ENCODE measurements around the gene RBMY1J. TPM values are rescaled to one million over a fixed set of nuclear protein-coding genes. Genes with fewer than 3 reads are reported as not detected.
"Not testable (repeated sequence)": the region's sequence is repeated elsewhere in the genome, so short reads cannot be mapped to it uniquely, and the experiment has no call there.

The RBMY1J gene
- total RNA-seq = not detected
- not detected for polyA plus RNA-seq (2013, experiment 1 of 2)
- not detected for polyA plus RNA-seq (2013, experiment 2 of 2)
- total RNA-seq = 0 reads per million in 172 experiments

DNA sequence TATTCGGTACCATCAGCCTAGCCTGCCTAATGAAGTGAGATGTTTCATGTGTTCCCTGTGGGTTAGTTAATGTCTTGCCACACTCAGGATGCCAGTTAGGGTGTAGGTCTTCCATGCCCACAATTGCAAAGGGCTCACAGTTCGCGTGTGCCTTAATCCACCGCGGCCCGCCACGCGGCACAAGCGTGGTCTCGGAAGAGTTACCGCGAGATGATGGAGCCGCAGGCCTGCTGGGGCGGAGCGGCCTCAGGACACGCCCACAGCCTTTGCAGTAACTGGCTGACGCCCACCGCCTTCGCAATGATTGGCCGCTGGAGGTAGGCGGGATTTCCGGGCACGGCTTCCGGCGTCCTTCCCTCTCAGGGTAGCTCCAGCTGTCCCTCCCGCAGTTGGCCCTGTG, at the start of gene RBMY1J:
Gene RBMY1J (plus strand): TSS at position 301 of the 400 bp plus-strand sequence. CDS start 2,038 bp downstream, outside the sequence.
- intact Hi-C loops (cut with DNase I, micrococcal nuclease); POLR2A ChIA-PET; H3K4me3 ChIP-seq (ENCODE audit: low read length); DNase-seq; H3K4me3 Mint-ChIP-seq; H3K4me1 ChIP-seq (ENCODE audit: insufficient read depth, low read length); H3K27ac ChIP-seq (ENCODE audit: low read depth in 1 of 2, low read length in 2 of 2); H3K27me3 Mint-ChIP-seq; H3K27me3 ChIP-seq (ENCODE audit: control insufficient read depth in 1 of 2, insufficient read depth in 2 of 2, low read length in 2 of 2); H3K9me3 Mint-ChIP-seq; H3K36me3 Mint-ChIP-seq (ENCODE audit: low read depth); H3K4me1 Mint-ChIP-seq (ENCODE audit: low read depth); CTCF ChIA-PET; ATAC-seq (ENCODE audit: poor library complexity); H3K36me3 ChIP-seq (ENCODE audit: insufficient read depth, low read length); H3K9me3 ChIP-seq (ENCODE audit: control insufficient read depth in 1 of 2, insufficient read depth in 1 of 2, low read length in 2 of 2); H3K27ac Mint-ChIP-seq: not testable (repeated sequence)

DNA sequence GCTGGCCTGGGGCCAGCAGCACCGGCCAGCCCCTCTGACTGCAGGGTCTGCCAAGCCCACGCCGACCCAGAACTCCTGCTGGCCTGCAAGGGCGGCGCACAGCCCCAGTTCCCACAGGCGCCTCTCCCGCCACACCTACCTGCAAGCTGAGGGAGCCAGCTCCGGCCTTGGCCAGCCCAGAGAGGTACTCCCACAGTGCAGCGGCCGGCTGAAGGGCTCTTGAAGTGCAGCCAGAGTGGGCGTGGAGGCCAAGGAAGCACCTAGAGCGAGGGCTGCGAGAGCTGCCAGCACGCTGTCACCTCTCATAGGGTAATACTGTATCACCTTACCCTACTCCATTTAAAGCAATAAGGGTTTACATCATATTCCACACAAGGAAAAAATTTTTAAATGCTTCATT, 35.8 kb upstream of the RBMY1J start:
- no peaks in the 10 kb centered on the region for H3K9me3 Mint-ChIP-seq
- ChIA-PET POLR2A (no interaction called here), CTCF (no interaction called here)
- TF ChIP-seq, protein P1, sequence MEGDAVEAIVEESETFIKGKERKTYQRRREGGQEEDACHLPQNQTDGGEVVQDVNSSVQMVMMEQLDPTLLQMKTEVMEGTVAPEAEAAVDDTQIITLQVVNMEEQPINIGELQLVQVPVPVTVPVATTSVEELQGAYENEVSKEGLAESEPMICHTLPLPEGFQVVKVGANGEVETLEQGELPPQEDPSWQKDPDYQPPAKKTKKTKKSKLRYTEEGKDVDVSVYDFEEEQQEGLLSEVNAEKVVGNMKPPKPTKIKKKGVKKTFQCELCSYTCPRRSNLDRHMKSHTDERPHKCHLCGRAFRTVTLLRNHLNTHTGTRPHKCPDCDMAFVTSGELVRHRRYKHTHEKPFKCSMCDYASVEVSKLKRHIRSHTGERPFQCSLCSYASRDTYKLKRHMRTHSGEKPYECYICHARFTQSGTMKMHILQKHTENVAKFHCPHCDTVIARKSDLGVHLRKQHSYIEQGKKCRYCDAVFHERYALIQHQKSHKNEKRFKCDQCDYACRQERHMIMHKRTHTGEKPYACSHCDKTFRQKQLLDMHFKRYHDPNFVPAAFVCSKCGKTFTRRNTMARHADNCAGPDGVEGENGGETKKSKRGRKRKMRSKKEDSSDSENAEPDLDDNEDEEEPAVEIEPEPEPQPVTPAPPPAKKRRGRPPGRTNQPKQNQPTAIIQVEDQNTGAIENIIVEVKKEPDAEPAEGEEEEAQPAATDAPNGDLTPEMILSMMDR (IDR thresholded peaks at IDR 0.05) = no peak
- no peak overlapping the region for H3K4me3 Mint-ChIP-seq
- peaks cover 0 to 9% of the 10 kb centered on the region in 2 experiments for H3K9me3 ChIP-seq (ENCODE audit: control insufficient read depth in 1 of 2, insufficient read depth in 1 of 2, low read length in 2 of 2)
- no peaks in the 10 kb centered on the region for H3K4me1 Mint-ChIP-seq (ENCODE audit: low read depth)
- H3K27ac Mint-ChIP-seq = no peak overlapping the region
- ATAC-seq (ENCODE audit: poor library complexity) (no peak), DNase-seq (no peak)
- H3K36me3 ChIP-seq (ENCODE audit: insufficient read depth, low read length) = no peaks in the 10 kb centered on the region
- H3K27ac ChIP-seq (ENCODE audit: low read depth in 1 of 2, low read length in 2 of 2) = no peak overlapping the region
- no peaks in the 10 kb centered on the region for H3K27me3 Mint-ChIP-seq
- H3K27me3 ChIP-seq (ENCODE audit: control insufficient read depth in 1 of 2, insufficient read depth in 2 of 2, low read length in 2 of 2) = no peaks in the 10 kb centered on the region
- H3K4me3 ChIP-seq (ENCODE audit: low read length) = no peak overlapping the region
- H3K4me1 ChIP-seq (ENCODE audit: insufficient read depth, low read length) = no peaks in the 10 kb centered on the region
- H3K36me3 Mint-ChIP-seq (ENCODE audit: low read depth) = no peaks in the 10 kb centered on the region
- intact Hi-C loops (cut with DNase I, micrococcal nuclease) = no loop called here

DNA sequence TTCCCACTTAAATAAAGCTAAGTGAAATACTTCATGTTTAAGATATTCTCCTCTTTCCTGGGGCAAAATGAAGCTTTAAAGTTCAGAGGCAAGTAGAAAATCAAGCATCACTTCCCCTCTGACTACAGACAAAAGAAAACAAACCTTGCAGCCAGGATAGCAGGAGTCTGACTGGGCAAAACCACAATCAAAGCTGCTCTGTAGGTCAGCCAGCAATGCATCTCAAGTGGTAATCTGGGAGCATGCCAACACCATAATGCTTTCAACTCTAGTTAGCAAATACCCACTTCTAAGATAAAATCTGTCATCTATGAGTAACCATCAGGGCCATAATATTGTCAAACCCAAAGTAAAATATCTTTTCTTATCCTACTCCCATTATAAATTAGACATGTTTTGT, 32.6 kb upstream of the RBMY1J start:
- Histone ChIP-seq H3K27ac (ENCODE audit: low read depth in 1 of 2, low read length in 2 of 2) (no peak overlapping the region), H3K4me3 (ENCODE audit: low read length) (no peak overlapping the region), H3K9me3 (ENCODE audit: control insufficient read depth in 1 of 2, insufficient read depth in 1 of 2, low read length in 2 of 2) (peaks cover 0 to 9% of the 10 kb centered on the region in 2 experiments), H3K36me3 (ENCODE audit: insufficient read depth, low read length) (no peaks in the 10 kb centered on the region), H3K4me1 (ENCODE audit: insufficient read depth, low read length) (no peaks in the 10 kb centered on the region), H3K27me3 (ENCODE audit: control insufficient read depth in 1 of 2, insufficient read depth in 2 of 2, low read length in 2 of 2) (no peaks in the 10 kb centered on the region)
- H3K4me1 Mint-ChIP-seq (ENCODE audit: low read depth) = no peaks in the 10 kb centered on the region
- POLR2A ChIA-PET = no interaction called here
- TF ChIP-seq, protein P1 (IDR thresholded peaks at IDR 0.05) = no peak
- no peak overlapping the region for H3K4me3 Mint-ChIP-seq
- DNase-seq (no peak), ATAC-seq (ENCODE audit: poor library complexity) (no peak)
- CTCF ChIA-PET = no interaction called here
- no peaks in the 10 kb centered on the region for H3K36me3 Mint-ChIP-seq (ENCODE audit: low read depth)
- H3K9me3 Mint-ChIP-seq = no peaks in the 10 kb centered on the region
- H3K27me3 Mint-ChIP-seq = no peaks in the 10 kb centered on the region
- H3K27ac Mint-ChIP-seq = no peak overlapping the region
- intact Hi-C loops (cut with DNase I, micrococcal nuclease) = no loop called here

DNA sequence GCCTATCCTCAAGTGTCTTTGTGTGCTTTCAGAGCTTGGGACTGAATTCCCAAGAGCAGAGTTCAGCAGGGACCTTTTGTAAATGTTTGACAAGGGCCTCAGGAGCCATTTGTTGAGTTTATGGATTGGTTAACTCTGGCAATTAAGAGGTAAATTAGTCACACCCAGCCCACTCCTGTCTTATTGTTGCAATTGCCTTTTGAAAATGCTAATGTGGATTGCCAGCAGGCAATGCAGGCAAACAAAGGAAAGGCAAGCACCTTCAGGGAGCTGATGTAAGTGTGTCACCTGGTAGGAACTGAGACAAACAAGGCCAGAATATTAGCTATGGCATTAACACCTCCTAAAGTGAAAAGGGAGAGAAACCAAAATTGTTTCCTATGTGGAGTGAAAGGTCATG, 29.7 kb upstream of the RBMY1J start:
- Mint-ChIP-seq H3K27me3 (no peaks in the 10 kb centered on the region), H3K36me3 (ENCODE audit: low read depth) (no peaks in the 10 kb centered on the region), H3K4me3 (no peak overlapping the region), H3K27ac (no peak overlapping the region), H3K4me1 (ENCODE audit: low read depth) (no peaks in the 10 kb centered on the region), H3K9me3 (no peaks in the 10 kb centered on the region)
- POLR2A ChIA-PET = no interaction called here
- H3K27me3 ChIP-seq (ENCODE audit: control insufficient read depth in 1 of 2, insufficient read depth in 2 of 2, low read length in 2 of 2) = no peaks in the 10 kb centered on the region
- no peak overlapping the region for H3K4me3 ChIP-seq (ENCODE audit: low read length)
- CTCF ChIA-PET = no interaction called here
- intact Hi-C loops (cut with DNase I, micrococcal nuclease) = no loop called here
- ATAC-seq (ENCODE audit: poor library complexity) = no peak
- no peak for DNase-seq
- TF ChIP-seq, protein P1 (IDR thresholded peaks at IDR 0.05) = no peak
- no peaks in the 10 kb centered on the region for H3K4me1 ChIP-seq (ENCODE audit: insufficient read depth, low read length)
- H3K36me3 ChIP-seq (ENCODE audit: insufficient read depth, low read length) = no peaks in the 10 kb centered on the region
- H3K9me3 ChIP-seq (ENCODE audit: control insufficient read depth in 1 of 2, insufficient read depth in 1 of 2, low read length in 2 of 2) = no peaks in the 10 kb centered on the region
- H3K27ac ChIP-seq (ENCODE audit: low read depth in 1 of 2, low read length in 2 of 2) = no peak overlapping the region

DNA sequence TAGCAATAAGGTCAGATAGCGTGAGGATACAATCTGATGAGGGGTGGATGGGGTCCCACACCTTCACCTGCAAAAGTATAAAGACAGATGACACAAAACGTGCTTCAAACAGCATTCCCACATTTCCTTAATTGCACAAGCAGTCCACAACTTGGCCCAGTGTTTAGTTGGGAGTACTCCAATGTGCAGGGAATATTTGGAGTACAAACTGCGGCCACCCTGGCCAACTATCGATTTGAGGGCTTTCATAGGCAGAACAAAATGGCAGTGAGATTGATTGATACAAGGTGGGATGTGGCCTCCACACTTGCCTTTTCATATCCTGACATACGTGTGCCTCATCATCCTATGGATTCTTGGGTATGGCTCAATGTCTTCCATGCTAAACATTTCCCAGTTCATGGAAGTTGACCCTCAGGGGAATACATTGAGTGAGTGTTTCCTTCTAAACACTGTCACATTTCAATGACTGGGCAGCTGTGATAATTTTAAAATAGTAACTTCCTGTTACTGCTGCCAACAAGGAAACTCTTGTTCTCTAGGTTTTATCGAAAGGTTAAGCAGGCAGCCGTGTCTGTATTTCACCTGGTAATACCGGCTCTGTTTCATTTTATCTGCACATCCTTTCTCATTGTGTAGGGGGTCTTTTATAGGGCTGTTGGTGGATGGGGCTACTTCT, 41.6 kb downstream of the RBMY1J start:
- H3K9me3 ChIP-seq (ENCODE audit: control insufficient read depth in 1 of 2, insufficient read depth in 1 of 2, low read length in 2 of 2); CTCF ChIA-PET; POLR2A ChIA-PET: not testable (repeated sequence)

More for the DNA sequence above, 41.6 kb downstream of the RBMY1J start:
- intact Hi-C loops (cut with DNase I, micrococcal nuclease); H3K36me3 Mint-ChIP-seq (ENCODE audit: low read depth); H3K27ac ChIP-seq (ENCODE audit: low read depth in 1 of 2, low read length in 2 of 2); H3K4me3 ChIP-seq (ENCODE audit: low read length); H3K9me3 Mint-ChIP-seq; H3K4me1 ChIP-seq (ENCODE audit: insufficient read depth, low read length); H3K27me3 Mint-ChIP-seq; H3K4me1 Mint-ChIP-seq (ENCODE audit: low read depth); H3K4me3 Mint-ChIP-seq; ATAC-seq (ENCODE audit: poor library complexity); H3K36me3 ChIP-seq (ENCODE audit: insufficient read depth, low read length); DNase-seq; H3K27ac Mint-ChIP-seq; H3K27me3 ChIP-seq (ENCODE audit: control insufficient read depth in 1 of 2, insufficient read depth in 2 of 2, low read length in 2 of 2): not testable (repeated sequence)

Data from CD4-positive, alpha-beta T cell (primary cell).